ENCODE data around the gene NUP50.

Gene NUP50

DNA sequence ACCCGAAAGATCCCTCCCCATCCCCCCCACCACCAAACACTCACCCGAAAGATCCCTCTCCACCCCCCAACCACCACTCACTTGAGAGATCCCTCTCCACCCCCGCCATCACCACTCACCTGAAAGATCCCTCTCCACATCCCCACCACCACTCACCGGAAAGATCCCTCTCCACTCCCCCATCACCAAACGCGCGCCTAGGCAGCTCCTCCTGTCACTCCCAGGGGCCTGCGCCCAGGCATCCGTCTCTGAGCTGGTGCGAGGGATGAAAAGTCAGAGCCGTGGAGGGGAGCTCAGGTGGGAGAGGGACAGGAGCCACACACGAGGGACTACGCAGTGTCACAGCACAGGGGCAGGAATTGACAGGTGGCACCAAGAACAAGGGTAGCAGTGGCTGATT, 65.5 kb downstream of the NUP50 start:
- H3K9ac ChIP-seq (ENCODE audit: low read length), result no peak overlapping the region
- H3K4ac ChIP-seq (ENCODE audit: low read depth, low read length), result no peak overlapping the region
- H2BK15ac ChIP-seq (replicated peaks; ENCODE audit: low read depth), result no peak overlapping the region
- H4K5ac ChIP-seq (ENCODE audit: low read length), result no peak overlapping the region
- no peak for DNase-seq
- H2BK120ac ChIP-seq (ENCODE audit: low read depth, low read length), result no peak overlapping the region
- no peak overlapping the region for H2AK5ac ChIP-seq (ENCODE audit: low read length)
- no peaks in the 10 kb centered on the region for H3K4me1 ChIP-seq (ENCODE audit: control insufficient read depth, low read depth, low read length)
- H3K4me3 ChIP-seq (ENCODE audit: low read length), result no peak overlapping the region
- no peak overlapping the region for H4K8ac ChIP-seq (ENCODE audit: low read depth, low read length)
- no peaks in the 10 kb centered on the region for H3K79me2 ChIP-seq (ENCODE audit: control insufficient read depth, insufficient read depth, low read length)
- no peak overlapping the region for H3K4me2 ChIP-seq (ENCODE audit: low read length)
- H3K79me1 ChIP-seq (ENCODE audit: low read length), result peaks cover 1% of the 10 kb centered on the region
- H3K18ac ChIP-seq (ENCODE audit: low read length), result no peak overlapping the region
- H3K23ac ChIP-seq (ENCODE audit: low read length), result no peak overlapping the region
- no CpG with 5 or more reads among the region's 13 CpGs for WGBS (ENCODE audit: extremely low coverage, insufficient coverage, low lambda C conversion rate)
- no peak overlapping the region for H3K56ac ChIP-seq (ENCODE audit: low read length)
- H3K27ac ChIP-seq (ENCODE audit: low read depth, low read length), result no peak overlapping the region
- no peaks in the 10 kb centered on the region for H3K27me3 ChIP-seq (ENCODE audit: insufficient read depth, low read length, poor library complexity)
- no peaks in the 10 kb centered on the region for H3K36me3 ChIP-seq (ENCODE audit: control insufficient read depth, insufficient read depth, low read length)
- H2BK5ac ChIP-seq (ENCODE audit: low read length), result no peak overlapping the region

DNA sequence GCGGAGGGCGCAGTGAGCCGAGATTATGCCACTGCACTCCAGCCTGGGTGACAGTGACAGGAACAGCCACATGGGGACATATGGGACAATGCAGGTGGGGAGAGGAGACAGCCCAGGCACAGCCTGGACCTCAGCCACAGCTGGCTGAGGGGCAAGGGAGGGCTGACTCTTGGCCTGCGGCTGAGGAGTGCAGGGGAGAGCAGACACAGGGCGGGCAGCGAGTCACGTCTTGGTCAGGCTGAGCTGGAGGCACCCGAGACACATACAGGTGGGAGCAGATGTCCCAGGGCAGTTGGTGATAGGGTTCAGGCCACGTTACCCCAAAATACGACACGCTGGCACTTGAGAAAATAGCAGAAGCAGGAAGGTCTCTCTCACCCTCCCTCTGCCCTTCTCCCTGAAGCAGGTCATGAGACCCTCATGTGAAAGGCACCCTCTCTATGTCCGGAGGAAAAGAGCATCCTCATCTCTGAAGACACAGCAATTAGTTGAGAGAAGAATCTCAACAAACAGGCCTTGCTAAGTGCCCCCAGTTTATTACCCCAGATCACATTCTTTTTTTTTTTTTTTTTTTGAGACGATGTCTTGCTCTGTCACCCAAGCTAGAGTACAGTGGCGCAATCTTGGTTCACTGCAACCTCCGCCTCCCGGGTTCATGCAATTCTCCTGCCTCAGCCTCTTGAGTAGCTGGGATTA, 66.4 kb downstream of the NUP50 start:
- no peak overlapping the region for H3K9ac ChIP-seq (ENCODE audit: low read length)
- H2AK5ac ChIP-seq (ENCODE audit: low read length), result no peak overlapping the region
- no peak overlapping the region for H3K4me2 ChIP-seq (ENCODE audit: low read length)
- H2BK120ac ChIP-seq (ENCODE audit: low read depth, low read length), result no peak overlapping the region
- H3K23ac ChIP-seq (ENCODE audit: low read length), result no peak overlapping the region
- H2BK5ac ChIP-seq (ENCODE audit: low read length), result no peak overlapping the region
- no peaks in the 10 kb centered on the region for H3K27me3 ChIP-seq (ENCODE audit: insufficient read depth, low read length, poor library complexity)
- WGBS (ENCODE audit: extremely low coverage, insufficient coverage, low lambda C conversion rate), result no CpG with 5 or more reads among the region's 16 CpGs
- no peak overlapping the region for H2BK15ac ChIP-seq (replicated peaks; ENCODE audit: low read depth)
- no peaks in the 10 kb centered on the region for H3K36me3 ChIP-seq (ENCODE audit: control insufficient read depth, insufficient read depth, low read length)
- DNase-seq, result no peak
- no peak overlapping the region for H3K18ac ChIP-seq (ENCODE audit: low read length)
- H3K79me1 ChIP-seq (ENCODE audit: low read length), result peaks cover 4% of the 10 kb centered on the region
- no peak overlapping the region for H3K4ac ChIP-seq (ENCODE audit: low read depth, low read length)
- no peak overlapping the region for H3K4me3 ChIP-seq (ENCODE audit: low read length)
- H3K4me1 ChIP-seq (ENCODE audit: control insufficient read depth, low read depth, low read length), result no peaks in the 10 kb centered on the region
- H4K5ac ChIP-seq (ENCODE audit: low read length), result no peak overlapping the region
- no peak overlapping the region for H3K27ac ChIP-seq (ENCODE audit: low read depth, low read length)
- H3K79me2 ChIP-seq (ENCODE audit: control insufficient read depth, insufficient read depth, low read length), result no peaks in the 10 kb centered on the region
- H4K8ac ChIP-seq (ENCODE audit: low read depth, low read length), result no peak overlapping the region
- no peak overlapping the region for H3K56ac ChIP-seq (ENCODE audit: low read length)

DNA sequence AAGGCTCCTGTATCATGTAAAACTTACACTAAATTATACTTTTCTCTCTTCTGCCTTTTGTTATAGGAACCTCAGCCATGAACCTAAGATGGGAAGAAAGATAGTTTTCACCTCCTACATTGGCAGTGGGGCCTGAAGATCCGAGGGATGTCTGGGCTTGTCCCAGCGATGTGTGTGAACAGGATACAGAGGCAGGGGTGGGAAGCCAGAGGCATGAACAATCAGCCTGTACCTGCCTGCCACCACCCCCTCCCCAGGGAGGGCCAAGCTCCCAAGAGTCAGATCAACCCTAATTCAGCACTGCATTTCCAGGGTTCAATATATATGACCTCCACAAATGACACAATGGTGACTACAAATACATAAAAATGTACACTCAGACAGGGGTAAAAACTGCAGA, 67.6 kb downstream of the NUP50 start:
- no peak overlapping the region for H2BK120ac ChIP-seq (ENCODE audit: low read depth, low read length)
- H3K79me2 ChIP-seq (ENCODE audit: control insufficient read depth, insufficient read depth, low read length), result no peaks in the 10 kb centered on the region
- no peak overlapping the region for H2AK5ac ChIP-seq (ENCODE audit: low read length)
- no CpG with 5 or more reads among the region's 2 CpGs for WGBS (ENCODE audit: extremely low coverage, insufficient coverage, low lambda C conversion rate)
- H3K79me1 ChIP-seq (ENCODE audit: low read length), result peaks cover 4% of the 10 kb centered on the region
- no peak overlapping the region for H3K56ac ChIP-seq (ENCODE audit: low read length)
- no peak overlapping the region for H3K4me3 ChIP-seq (ENCODE audit: low read length)
- no peak overlapping the region for H3K4ac ChIP-seq (ENCODE audit: low read depth, low read length)
- no peaks in the 10 kb centered on the region for H3K36me3 ChIP-seq (ENCODE audit: control insufficient read depth, insufficient read depth, low read length)
- H3K23ac ChIP-seq (ENCODE audit: low read length), result no peak overlapping the region
- no peak overlapping the region for H3K4me2 ChIP-seq (ENCODE audit: low read length)
- H3K27ac ChIP-seq (ENCODE audit: low read depth, low read length), result no peak overlapping the region
- no peak overlapping the region for H4K5ac ChIP-seq (ENCODE audit: low read length)
- H4K8ac ChIP-seq (ENCODE audit: low read depth, low read length), result no peak overlapping the region
- no peak overlapping the region for H2BK5ac ChIP-seq (ENCODE audit: low read length)
- H3K9ac ChIP-seq (ENCODE audit: low read length), result no peak overlapping the region
- H3K27me3 ChIP-seq (ENCODE audit: insufficient read depth, low read length, poor library complexity), result no peaks in the 10 kb centered on the region
- H2BK15ac ChIP-seq (replicated peaks; ENCODE audit: low read depth), result no peak overlapping the region
- DNase-seq, result no peak
- H3K4me1 ChIP-seq (ENCODE audit: control insufficient read depth, low read depth, low read length), result no peaks in the 10 kb centered on the region
- H3K18ac ChIP-seq (ENCODE audit: low read length), result no peak overlapping the region

DNA sequence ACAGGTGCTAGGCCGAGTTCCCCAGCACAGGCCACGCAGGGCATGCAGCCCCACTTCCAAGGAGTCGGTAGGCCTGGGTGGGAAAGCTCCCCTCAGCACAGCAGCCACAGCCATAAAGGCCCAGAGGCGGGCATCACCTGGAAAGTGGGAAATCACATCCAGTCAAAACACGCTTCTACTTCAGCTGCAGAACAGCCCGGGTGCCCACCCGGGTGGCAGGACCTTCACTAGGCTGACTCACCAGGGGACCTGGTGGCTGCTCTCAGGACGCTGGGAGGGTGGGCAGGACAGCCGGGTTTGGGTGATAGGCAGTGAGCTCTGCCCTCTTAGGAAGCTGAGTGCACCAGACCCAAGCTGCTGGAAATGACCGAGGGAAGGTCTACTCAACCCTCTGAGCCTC, 69.7 kb downstream of the NUP50 start:
- Histone ChIP-seq H3K27me3 (ENCODE audit: insufficient read depth, low read length, poor library complexity) (no peaks in the 10 kb centered on the region), H3K4ac (ENCODE audit: low read depth, low read length) (no peak overlapping the region), H3K4me1 (ENCODE audit: control insufficient read depth, low read depth, low read length) (no peaks in the 10 kb centered on the region), H3K36me3 (ENCODE audit: control insufficient read depth, insufficient read depth, low read length) (peaks cover 2% of the 10 kb centered on the region), H3K79me2 (ENCODE audit: control insufficient read depth, insufficient read depth, low read length) (no peaks in the 10 kb centered on the region), H2AK5ac (ENCODE audit: low read length) (no peak overlapping the region), H3K9ac (ENCODE audit: low read length) (no peak overlapping the region), H2BK5ac (ENCODE audit: low read length) (no peak overlapping the region), H3K4me2 (ENCODE audit: low read length) (no peak overlapping the region), H3K23ac (ENCODE audit: low read length) (no peak overlapping the region), H3K4me3 (ENCODE audit: low read length) (no peak overlapping the region), H2BK15ac (replicated peaks; ENCODE audit: low read depth) (no peak overlapping the region), H4K5ac (ENCODE audit: low read length) (no peak overlapping the region), H3K56ac (ENCODE audit: low read length) (no peak overlapping the region), H3K79me1 (ENCODE audit: low read length) (peaks cover 4% of the 10 kb centered on the region), H3K18ac (ENCODE audit: low read length) (no peak overlapping the region), H2BK120ac (ENCODE audit: low read depth, low read length) (no peak overlapping the region), H4K8ac (ENCODE audit: low read depth, low read length) (no peak overlapping the region), H3K27ac (ENCODE audit: low read depth, low read length) (no peak overlapping the region)
- no CpG with 5 or more reads among the region's 10 CpGs for WGBS (ENCODE audit: extremely low coverage, insufficient coverage, low lambda C conversion rate)
- DNase-seq, result no peak

DNA sequence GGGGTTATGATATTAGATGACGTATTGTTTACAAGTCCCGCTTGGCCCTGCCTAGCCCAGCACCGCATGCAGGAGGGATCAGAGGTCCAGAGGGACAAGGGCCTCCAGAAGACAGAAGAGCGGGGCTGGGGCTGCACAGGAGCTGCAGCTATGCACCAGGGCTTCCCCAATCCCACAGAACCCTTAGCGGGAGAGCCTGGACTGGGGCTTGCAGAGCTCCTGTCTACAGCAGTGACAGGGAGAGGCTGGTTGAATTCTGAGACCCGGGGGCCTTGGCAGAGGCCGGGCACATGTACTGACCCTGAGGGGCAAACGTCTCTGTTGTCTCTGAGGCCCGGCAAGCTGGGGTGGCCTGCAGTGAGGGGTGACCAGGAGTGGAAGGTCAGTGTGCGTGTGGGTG, 70.1 kb downstream of the NUP50 start:
- H3K4ac ChIP-seq (ENCODE audit: low read depth, low read length), result no peak overlapping the region
- H3K9ac ChIP-seq (ENCODE audit: low read length), result no peak overlapping the region
- no peak overlapping the region for H2BK15ac ChIP-seq (replicated peaks; ENCODE audit: low read depth)
- H3K27ac ChIP-seq (ENCODE audit: low read depth, low read length), result no peak overlapping the region
- no peak overlapping the region for H2AK5ac ChIP-seq (ENCODE audit: low read length)
- H4K8ac ChIP-seq (ENCODE audit: low read depth, low read length), result no peak overlapping the region
- H3K36me3 ChIP-seq (ENCODE audit: control insufficient read depth, insufficient read depth, low read length), result peaks cover 2% of the 10 kb centered on the region
- no peak overlapping the region for H4K5ac ChIP-seq (ENCODE audit: low read length)
- no peak overlapping the region for H3K56ac ChIP-seq (ENCODE audit: low read length)
- no peaks in the 10 kb centered on the region for H3K4me1 ChIP-seq (ENCODE audit: control insufficient read depth, low read depth, low read length)
- no peak overlapping the region for H3K4me2 ChIP-seq (ENCODE audit: low read length)
- DNase-seq, result no peak
- H3K23ac ChIP-seq (ENCODE audit: low read length), result no peak overlapping the region
- H2BK5ac ChIP-seq (ENCODE audit: low read length), result no peak overlapping the region
- no peak overlapping the region for H2BK120ac ChIP-seq (ENCODE audit: low read depth, low read length)
- no peaks in the 10 kb centered on the region for H3K27me3 ChIP-seq (ENCODE audit: insufficient read depth, low read length, poor library complexity)
- no CpG with 5 or more reads among the region's 10 CpGs for WGBS (ENCODE audit: extremely low coverage, insufficient coverage, low lambda C conversion rate)
- H3K18ac ChIP-seq (ENCODE audit: low read length), result no peak overlapping the region
- H3K79me2 ChIP-seq (ENCODE audit: control insufficient read depth, insufficient read depth, low read length), result no peaks in the 10 kb centered on the region
- H3K79me1 ChIP-seq (ENCODE audit: low read length), result peaks cover 4% of the 10 kb centered on the region
- no peak overlapping the region for H3K4me3 ChIP-seq (ENCODE audit: low read length)

Measured in mesendoderm (in vitro differentiated cells).